ENCODE data around the gene C1orf74.

C1orf74 gene

GRCh38 chr1:209786146-209786545 is 1.8 kb upstream of the C1orf74 start:
- Histone ChIP-seq H3K79me1 (replicated peaks; ENCODE audit: low read length, poor library complexity, severe bottlenecking) (peaks cover 28% of the 10 kb centered on the region), H3K4me1 (ENCODE audit: control insufficient read depth, insufficient read depth, low read depth, low read length) (peaks cover 10% of the 10 kb centered on the region), H4K8ac (ENCODE audit: low read length) (no peak overlapping the region), H2AFZ (ENCODE audit: low read depth, low read length) (no peak overlapping the region), H3K27ac (ENCODE audit: low read length, poor library complexity, severe bottlenecking) (no peak overlapping the region), H3K23ac (ENCODE audit: low read length in 2 of 2) (no peak overlapping the region), H2AK5ac (ENCODE audit: low read length, severe bottlenecking) (no peak overlapping the region), H3K36me3 (ENCODE audit: control insufficient read depth in 1 of 2, insufficient read depth in 2 of 2, low read depth in 1 of 2, low read length in 2 of 2) (peaks cover 5 to 8% of the 10 kb centered on the region in 2 experiments), H3K14ac (ENCODE audit: low read length in 2 of 2) (no peak overlapping the region), H3K4ac (ENCODE audit: low read depth in 1 of 2, low read length in 2 of 2) (no peak overlapping the region), H2BK15ac (ENCODE audit: low read depth, poor library complexity, severe bottlenecking) (no peak overlapping the region), H2BK120ac (ENCODE audit: low read depth, low read length) (no peak overlapping the region), H3K27me3 (ENCODE audit: control insufficient read depth in 1 of 2, insufficient read depth in 1 of 2, low read length in 2 of 2) (peaks cover 0 to 44% of the 10 kb centered on the region in 2 experiments), H3K4me2 (ENCODE audit: low read length, poor library complexity, severe bottlenecking) (no peak overlapping the region), H3K18ac (ENCODE audit: low read depth in 1 of 2, low read length in 2 of 2) (no peak overlapping the region), H3K9ac (ENCODE audit: low read length) (no peak overlapping the region), H3K9me3 (ENCODE audit: control insufficient read depth, low read length) (no peaks in the 10 kb centered on the region), H3K4me3 (ENCODE audit: insufficient read depth in 1 of 2, low read depth in 1 of 2, low read length in 2 of 2) (no peak overlapping the region), H2BK5ac (ENCODE audit: low read depth, low read length, poor library complexity, severe bottlenecking) (no peak overlapping the region), H2BK12ac (ENCODE audit: low read length in 2 of 2) (no peak overlapping the region), H4K91ac (ENCODE audit: low read length) (no peak overlapping the region)
- WGBS = 74% methylated on average over 4 of the region's 4 CpGs
- no peak for DNase-seq

GRCh38 chr1:209785592-209785991 is 1.2 kb upstream of the C1orf74 start:
- Histone ChIP-seq H3K14ac (ENCODE audit: low read length in 2 of 2) (no peak overlapping the region), H3K4me1 (ENCODE audit: control insufficient read depth, insufficient read depth, low read depth, low read length) (peaks cover 8% of the 10 kb centered on the region), H3K27me3 (ENCODE audit: control insufficient read depth in 1 of 2, insufficient read depth in 1 of 2, low read length in 2 of 2) (peaks cover 0 to 38% of the 10 kb centered on the region in 2 experiments), H3K79me1 (replicated peaks; ENCODE audit: low read length, poor library complexity, severe bottlenecking) (peaks cover 29% of the 10 kb centered on the region), H2BK120ac (ENCODE audit: low read depth, low read length) (no peak overlapping the region), H2AK5ac (ENCODE audit: low read length, severe bottlenecking) (no peak overlapping the region), H3K9me3 (ENCODE audit: control insufficient read depth, low read length) (no peaks in the 10 kb centered on the region), H3K4me3 (ENCODE audit: insufficient read depth in 1 of 2, low read depth in 1 of 2, low read length in 2 of 2) (no peak overlapping the region), H4K91ac (ENCODE audit: low read length) (no peak overlapping the region), H2BK15ac (ENCODE audit: low read depth, poor library complexity, severe bottlenecking) (no peak overlapping the region), H3K4ac (ENCODE audit: low read depth in 1 of 2, low read length in 2 of 2) (no peak overlapping the region), H2AFZ (ENCODE audit: low read depth, low read length) (no peak overlapping the region), H3K18ac (ENCODE audit: low read depth in 1 of 2, low read length in 2 of 2) (no peak overlapping the region), H4K8ac (ENCODE audit: low read length) (no peak overlapping the region), H2BK12ac (ENCODE audit: low read length in 2 of 2) (no peak overlapping the region), H3K36me3 (ENCODE audit: control insufficient read depth in 1 of 2, insufficient read depth in 2 of 2, low read depth in 1 of 2, low read length in 2 of 2) (peaks cover 3 to 8% of the 10 kb centered on the region in 2 experiments), H2BK5ac (ENCODE audit: low read depth, low read length, poor library complexity, severe bottlenecking) (no peak overlapping the region), H3K9ac (ENCODE audit: low read length) (no peak overlapping the region), H3K23ac (ENCODE audit: low read length in 2 of 2) (no peak overlapping the region), H3K27ac (ENCODE audit: low read length, poor library complexity, severe bottlenecking) (no peak overlapping the region), H3K4me2 (ENCODE audit: low read length, poor library complexity, severe bottlenecking) (no peak overlapping the region)
- 100% methylated on average over 4 of the region's 4 CpGs for WGBS
- DNase-seq = no peak

GRCh38 chr1:209783386-209783785 is 973 bp downstream of the C1orf74 start:
- Histone ChIP-seq H3K36me3 (ENCODE audit: control insufficient read depth in 1 of 2, insufficient read depth in 2 of 2, low read depth in 1 of 2, low read length in 2 of 2) (peaks cover 0 to 8% of the 10 kb centered on the region in 2 experiments), H2BK120ac (ENCODE audit: low read depth, low read length) (no peak overlapping the region), H3K4me2 (ENCODE audit: low read length, poor library complexity, severe bottlenecking) (no peak overlapping the region), H3K14ac (ENCODE audit: low read length in 2 of 2) (no peak overlapping the region), H3K4me3 (ENCODE audit: insufficient read depth in 1 of 2, low read depth in 1 of 2, low read length in 2 of 2) (peak overlapping the region in 1 of 2 experiments; percentile 98), H3K27ac (ENCODE audit: low read length, poor library complexity, severe bottlenecking) (no peak overlapping the region), H3K18ac (ENCODE audit: low read depth in 1 of 2, low read length in 2 of 2) (no peak overlapping the region), H3K9me3 (ENCODE audit: control insufficient read depth, low read length) (no peaks in the 10 kb centered on the region), H3K9ac (ENCODE audit: low read length) (peak overlapping the region; percentile 97), H3K4me1 (ENCODE audit: control insufficient read depth, insufficient read depth, low read depth, low read length) (peaks cover 8% of the 10 kb centered on the region), H2BK15ac (ENCODE audit: low read depth, poor library complexity, severe bottlenecking) (no peak overlapping the region), H3K4ac (ENCODE audit: low read depth in 1 of 2, low read length in 2 of 2) (no peak overlapping the region), H4K91ac (ENCODE audit: low read length) (no peak overlapping the region), H3K23ac (ENCODE audit: low read length in 2 of 2) (no peak overlapping the region), H3K79me1 (replicated peaks; ENCODE audit: low read length, poor library complexity, severe bottlenecking) (peaks cover 30% of the 10 kb centered on the region), H3K27me3 (ENCODE audit: control insufficient read depth in 1 of 2, insufficient read depth in 1 of 2, low read length in 2 of 2) (peaks cover 0 to 17% of the 10 kb centered on the region in 2 experiments), H2AFZ (ENCODE audit: low read depth, low read length) (no peak overlapping the region), H4K8ac (ENCODE audit: low read length) (no peak overlapping the region), H2BK12ac (ENCODE audit: low read length in 2 of 2) (no peak overlapping the region), H2BK5ac (ENCODE audit: low read depth, low read length, poor library complexity, severe bottlenecking) (no peak overlapping the region), H2AK5ac (ENCODE audit: low read length, severe bottlenecking) (no peak overlapping the region)
- 90% methylated on average over 6 of the region's 6 CpGs for whole genome bisulfite sequencing
- DNase-seq = no peak

GRCh38 chr1:209780268-209780667 is 4.1 kb downstream of the C1orf74 start:
- no peak overlapping the region for H3K4ac ChIP-seq (ENCODE audit: low read depth in 1 of 2, low read length in 2 of 2)
- H3K27me3 ChIP-seq (ENCODE audit: control insufficient read depth in 1 of 2, insufficient read depth in 1 of 2, low read length in 2 of 2) = no peaks in the 10 kb centered on the region
- no peak overlapping the region for H2AFZ ChIP-seq (ENCODE audit: low read depth, low read length)
- H3K4me1 ChIP-seq (ENCODE audit: control insufficient read depth, insufficient read depth, low read depth, low read length) = peaks cover 8% of the 10 kb centered on the region
- H2BK15ac ChIP-seq (ENCODE audit: low read depth, poor library complexity, severe bottlenecking) = no peak overlapping the region
- H3K4me2 ChIP-seq (ENCODE audit: low read length, poor library complexity, severe bottlenecking) = no peak overlapping the region
- no peak overlapping the region for H3K27ac ChIP-seq (ENCODE audit: low read length, poor library complexity, severe bottlenecking)
- peaks cover 0 to 8% of the 10 kb centered on the region in 2 experiments for H3K36me3 ChIP-seq (ENCODE audit: control insufficient read depth in 1 of 2, insufficient read depth in 2 of 2, low read depth in 1 of 2, low read length in 2 of 2)
- no peak overlapping the region for H4K91ac ChIP-seq (ENCODE audit: low read length)
- H4K8ac ChIP-seq (ENCODE audit: low read length) = no peak overlapping the region
- H2BK120ac ChIP-seq (ENCODE audit: low read depth, low read length) = no peak overlapping the region
- no peak overlapping the region for H3K14ac ChIP-seq (ENCODE audit: low read length in 2 of 2)
- peaks cover 30% of the 10 kb centered on the region for H3K79me1 ChIP-seq (replicated peaks; ENCODE audit: low read length, poor library complexity, severe bottlenecking)
- H2BK5ac ChIP-seq (ENCODE audit: low read depth, low read length, poor library complexity, severe bottlenecking) = no peak overlapping the region
- H3K9ac ChIP-seq (ENCODE audit: low read length) = no peak overlapping the region
- H2AK5ac ChIP-seq (ENCODE audit: low read length, severe bottlenecking) = no peak overlapping the region
- no peak overlapping the region for H3K23ac ChIP-seq (ENCODE audit: low read length in 2 of 2)
- DNase-seq = no peak
- H3K4me3 ChIP-seq (ENCODE audit: insufficient read depth in 1 of 2, low read depth in 1 of 2, low read length in 2 of 2) = no peak overlapping the region
- 85% methylated on average over 4 of the region's 4 CpGs for WGBS
- no peaks in the 10 kb centered on the region for H3K9me3 ChIP-seq (ENCODE audit: control insufficient read depth, low read length)
- H3K18ac ChIP-seq (ENCODE audit: low read depth in 1 of 2, low read length in 2 of 2) = no peak overlapping the region
- H2BK12ac ChIP-seq (ENCODE audit: low read length in 2 of 2) = no peak overlapping the region
